BJ (cell line): ENCODE results near the gene GFOD2. TPM values are rescaled to one million over a fixed set of nuclear protein-coding genes. Genes with fewer than 3 reads are reported as not detected.

Experiments
- CTCF ChIA-PET: fragments of 350-600 bp; formaldehyde crosslinking; extraction: SDS; loops from one replicate; lab custom pipeline; 2021; ENCODE audit warnings: antibody characterized with exemption, inconsistent platforms; lab: Yijun Ruan, JAX
- POLR2A ChIA-PET: fragments of 300-600 bp; sonication (Branson Sonifier 250); formaldehyde crosslinking; extraction: SDS; loops from one replicate; lab custom pipeline; 2021; ENCODE audit warnings: antibody characterized with exemption; lab: Charles Lee
- DNase-seq: peaks from one replicate; pipeline ENCODE4 v3.0.0-alpha.2; 2011; ENCODE audit warnings: low read depth
- H3K27me3 ChIP-seq: 2 replicates; pipeline ENCODE4 v1.6.0; 2011; ENCODE audit warnings: low read length; ENCODE audit not compliant: control insufficient read depth, insufficient read depth
- H3K36me3 ChIP-seq: 2 replicates; pipeline ENCODE4 v1.5.1; 2011; ENCODE audit warnings: low read length; ENCODE audit not compliant: control insufficient read depth, insufficient read depth
- H3K4me3 ChIP-seq: 2 replicates; pipeline ENCODE4 v1.5.1; 2011; ENCODE audit warnings: low read depth, mild to moderate bottlenecking, control low read depth, low read length
- CTCF ChIP-seq: IDR thresholded peaks from 2 replicates; pipeline ENCODE4 v1.5.1; 2011; ENCODE audit warnings: low read depth, mild to moderate bottlenecking, control low read depth, inconsistent platforms, low read length, moderate library complexity; ENCODE audit not compliant: insufficient read depth
- polyA plus RNA-seq: library from polyadenylated mRNA; depleted of rRNA; stranded (reverse); fragments of >200 nt; gene quantifications from 2 replicates; pipeline ENCODE4 v1.2.3, GENCODE V29; 2011

GFOD2 gene
- polyA plus RNA-seq, 1 experiment, result 13.6 TPM

GRCh38 chr16:67651039-67651438, 68.1 kb downstream of the GFOD2 start:
- Histone ChIP-seq H3K27me3 (peaks cover 35% of the 10 kb centered on the region), H3K4me3 (no peak overlapping the region), H3K36me3 (no peaks in the 10 kb centered on the region)
- ChIA-PET CTCF (interaction anchor here (0.6 to 15.6 kb wide), 4 partner anchors 89 to 137 kb away, joined by 3 to 181 read pairs (median 13); partner anchors contain the start of gene CTCF), POLR2A (no interaction called here)
- no peak for DNase-seq
- TF ChIP-seq CTCF, result no peak

DNA sequence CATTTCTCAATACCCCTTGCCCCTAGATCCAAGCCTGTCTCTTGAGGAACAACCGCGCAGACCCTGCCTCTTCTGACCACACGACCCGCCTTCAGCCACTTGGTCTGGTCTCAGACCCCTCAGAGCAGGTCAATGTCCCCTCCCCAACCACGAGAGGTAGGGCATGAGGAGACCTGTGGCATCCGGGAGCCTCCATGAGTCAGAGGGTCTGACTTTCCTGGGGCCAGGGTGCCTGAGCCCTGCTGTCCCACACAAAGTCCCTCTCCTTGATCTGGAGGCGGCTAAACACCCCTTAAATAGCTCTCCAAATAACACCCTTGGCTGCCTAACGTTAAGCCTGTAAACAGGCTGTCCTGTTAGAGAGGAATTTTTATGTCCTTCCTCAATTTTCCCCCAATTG, 69.1 kb downstream of the GFOD2 start:
- DNase-seq, result no peak
- CTCF ChIA-PET, result interaction anchor here (2.8 to 15.6 kb wide), 2 partner anchors 103 to 129 kb away, joined by 16 to 181 read pairs; no protein-coding TSS in a partner anchor
- POLR2A ChIA-PET, result no interaction called here
- no peaks in the 10 kb centered on the region for H3K36me3 ChIP-seq
- TF ChIP-seq CTCF, result no peak
- no peak overlapping the region for H3K4me3 ChIP-seq
- H3K27me3 ChIP-seq, result peaks cover 40% of the 10 kb centered on the region

DNA sequence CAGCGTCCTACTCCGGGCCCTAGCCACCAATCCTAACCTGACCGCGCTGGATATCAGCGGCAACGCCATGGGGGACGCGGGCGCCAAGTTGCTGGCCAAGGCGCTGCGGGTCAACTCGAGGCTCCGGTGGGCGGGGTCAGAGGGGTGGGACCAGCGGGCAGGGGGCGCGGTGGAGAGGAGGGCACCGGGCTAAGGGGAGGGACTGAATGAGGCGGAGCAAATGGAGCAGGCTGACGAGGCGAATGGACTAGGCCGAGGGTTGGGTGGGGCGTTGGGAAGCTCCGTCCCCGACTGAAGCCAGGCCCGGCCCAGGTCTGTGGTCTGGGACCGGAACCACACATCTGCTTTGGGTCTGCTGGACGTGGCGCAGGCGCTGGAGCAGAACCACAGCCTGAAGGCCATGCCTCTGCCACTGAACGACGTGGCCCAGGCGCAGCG, 69.6 kb downstream of the GFOD2 start:
- Histone ChIP-seq H3K27me3 (peaks cover 40% of the 10 kb centered on the region), H3K4me3 (no peak overlapping the region), H3K36me3 (no peaks in the 10 kb centered on the region)
- POLR2A ChIA-PET, result no interaction called here
- no peak for DNase-seq
- TF ChIP-seq CTCF, result no peak
- CTCF ChIA-PET, result interaction anchor here (2.6 to 15.6 kb wide), 2 partner anchors 102 to 128 kb away, joined by 17 to 181 read pairs; no protein-coding TSS in a partner anchor

- H3K27me3 ChIP-seq, result peaks cover 40% of the 10 kb centered on the region
- no peak for TF ChIP-seq CTCF
- CTCF ChIA-PET, result interaction anchor here (1.1 to 15.6 kb wide), 4 partner anchors 10 to 128 kb away, joined by 3 to 181 read pairs (median 10); partner anchors contain the start of gene ACD
- no peak for DNase-seq
- POLR2A ChIA-PET, result no interaction called here
- no peaks in the 10 kb centered on the region for H3K36me3 ChIP-seq
- H3K4me3 ChIP-seq, result no peak overlapping the region
Measured at GRCh38 chr16:67648764-67649407, 70.2 kb downstream of the GFOD2 start.

DNA sequence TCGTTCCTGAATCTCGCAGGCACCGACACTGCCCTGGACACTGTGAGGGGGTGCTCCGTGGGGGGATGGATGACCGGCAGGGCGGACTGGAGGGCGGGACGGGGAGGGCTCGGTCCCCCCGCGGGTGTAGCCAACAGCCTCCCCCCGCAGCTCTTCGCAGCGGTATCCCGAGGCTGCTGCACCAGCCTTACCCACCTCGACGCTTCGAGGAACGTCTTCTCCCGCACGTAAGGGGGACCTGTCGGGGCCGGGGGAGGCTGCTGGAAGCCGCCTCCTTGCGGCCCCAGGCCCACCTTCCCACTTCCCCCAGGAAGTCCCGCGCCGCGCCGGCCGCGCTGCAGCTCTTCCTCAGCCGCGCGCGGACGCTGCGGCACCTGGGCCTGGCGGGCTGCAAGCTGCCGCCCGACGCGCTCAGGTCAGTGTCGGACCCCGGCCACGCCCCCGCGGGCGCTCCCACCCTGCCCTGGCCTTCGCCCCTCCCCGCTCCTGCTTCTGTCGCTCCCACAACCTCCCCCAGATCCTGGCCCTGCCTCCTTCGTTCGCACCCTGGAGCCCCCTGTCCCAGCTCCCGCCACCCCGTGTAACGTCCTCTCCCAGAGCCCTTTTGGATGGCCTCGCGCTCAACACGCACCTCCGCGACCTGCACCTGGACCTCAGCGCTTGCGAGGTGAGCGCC, 70.9 kb downstream of the GFOD2 start:
- TF ChIP-seq CTCF, result no peak
- no peaks in the 10 kb centered on the region for H3K36me3 ChIP-seq
- ChIA-PET CTCF (interaction anchor here (1.1 to 15.6 kb wide), 5 partner anchors 10 to 127 kb away, joined by 3 to 181 read pairs (median 17); partner anchors contain the start of genes ACD and CTCF), POLR2A (no interaction called here)
- H3K27me3 ChIP-seq, result peaks cover 41% of the 10 kb centered on the region
- no peak for DNase-seq
- no peak overlapping the region for H3K4me3 ChIP-seq
